K562 (cell line): Measurements from ENCODE around the gene PPM1H. TPM values are rescaled to one million over a fixed set of nuclear protein-coding genes. Genes with fewer than 3 reads are reported as not detected.

Source experiments
- ATAC-seq: fragments of 200-7000 bp; cut with Tn5 transposase; 3 replicates; pipeline ENCODE4 v1.9.1; 2020; ENCODE audit warnings: moderate library complexity
- BruUV-seq: library from RNA; stranded (reverse); fragments of 400-500 nt; replicated peaks from 2 replicates; lab custom pipeline; 2021; lab: Mats Ljungman, UMichigan
- CTCF ChIA-PET: fragments of 300-600 bp; formaldehyde crosslinking; extraction: SDS; loops from one replicate; lab custom pipeline; 2021; ENCODE audit warnings: low intra/inter-chr PET ratio; lab: Yijun Ruan, JAX
- POLR2A ChIA-PET: fragments of 300-600, 350-650 bp; sonication (Branson Sonifier 250); formaldehyde crosslinking; extraction: SDS; loops from one replicate; lab custom pipeline; 2021; ENCODE audit warnings: antibody characterized with exemption, inconsistent platforms; lab: Yijun Ruan, JAX
- DNase-seq, 4 experiments: peaks; one replicate each; pipeline versions ENCODE4 v3.0.0 to v3.0.0-alpha.2; 2011 to 2018; ENCODE audit warnings: low spot score in 3 of 4, mixed read lengths in 3 of 4; ENCODE audit errors: extremely low read depth in 1 of 4
- FAIRE-seq: peaks from 2 replicates; lab custom pipeline; 2011; peaks lifted over from hg19 to GRCh38; lab: Jason Lieb, UNC
- H2AFZ ChIP-seq: 2 replicates; pipeline ENCODE4 v1.6.0; 2011; ENCODE audit warnings: low read depth, low read length, control low read depth, inconsistent platforms
- H3K27ac ChIP-seq: fragments of 200-600 bp; 3 replicates; pipeline ENCODE4 v1.8.0; 2011; ENCODE audit warnings: low read depth, mild to moderate bottlenecking, control low read depth, inconsistent platforms, low read length, moderate library complexity, mixed read lengths; ENCODE audit errors: extremely low read depth
- H3K27me3 ChIP-seq, 2 experiments: fragments of 300-600 bp in 1 of 2; 2 replicates in 1 of 2; 3 replicates in 1 of 2; pipeline versions ENCODE4 v1.6.0 to v1.8.0; 2011; ENCODE audit warnings: inconsistent platforms in 2 of 2, low read length in 2 of 2, mild to moderate bottlenecking in 1 of 2, mixed read lengths in 1 of 2, moderate library complexity in 1 of 2; ENCODE audit not compliant: control insufficient read depth in 2 of 2, insufficient read depth in 2 of 2
- H3K36me3 ChIP-seq: fragments of 300-600 bp; 3 replicates; pipeline ENCODE4 v1.8.0; 2011; ENCODE audit warnings: mild to moderate bottlenecking, low read length, inconsistent platforms; ENCODE audit not compliant: control insufficient read depth, insufficient read depth
- H3K4me1 ChIP-seq, 2 experiments: fragments of 200-600 bp in 1 of 2; replicated peaks in 1 of 2; 2 replicates in 1 of 2; 3 replicates in 1 of 2; pipeline versions ENCODE4 v1.5.1 to v1.8.0; 2011; ENCODE audit warnings: inconsistent platforms in 2 of 2, low read length in 2 of 2, mild to moderate bottlenecking in 1 of 2, mixed read lengths in 1 of 2, moderate library complexity in 1 of 2; ENCODE audit not compliant: control insufficient read depth in 2 of 2, insufficient read depth in 2 of 2
- H3K4me2 ChIP-seq: 2 replicates; pipeline ENCODE4 v1.6.1; 2011; ENCODE audit warnings: low read length, control low read depth, inconsistent platforms, mixed read lengths; ENCODE audit not compliant: insufficient read depth
- H3K4me3 ChIP-seq: fragments of 200-600 bp; sonication (generic), shearing (Covaris generic); 2 replicates; pipeline ENCODE4 v1.5.1; 2016; ENCODE audit warnings: control low read depth, inconsistent platforms
- H3K79me2 ChIP-seq: fragments of 200-600 bp; 3 replicates; pipeline ENCODE4 v1.8.0; 2011; ENCODE audit warnings: low read length, inconsistent platforms; ENCODE audit not compliant: control insufficient read depth, insufficient read depth
- H3K9ac ChIP-seq, 2 experiments: 2 replicates each; pipeline versions ENCODE4 v1.6.0 to v1.6.1; 2011; ENCODE audit warnings: low read depth in 2 of 2, low read length in 2 of 2, control low read depth in 1 of 2, inconsistent platforms in 1 of 2, mild to moderate bottlenecking in 1 of 2, mixed read lengths in 1 of 2; ENCODE audit not compliant: insufficient read depth in 1 of 2
- H3K9me1 ChIP-seq: one replicate; pipeline ENCODE4 v1.6.0; 2011; ENCODE audit warnings: inconsistent platforms, mild to moderate bottlenecking, low read length, moderate library complexity; ENCODE audit not compliant: control insufficient read depth, insufficient read depth
- H3K9me3 ChIP-seq: replicated peaks from 2 replicates; pipeline ENCODE4 v1.5.1; 2011; ENCODE audit warnings: low read depth, low read length, inconsistent platforms; ENCODE audit not compliant: control insufficient read depth, insufficient read depth
- H4K20me1 ChIP-seq: replicated peaks from 2 replicates; pipeline ENCODE4 v1.6.1; 2011; ENCODE audit warnings: low read length, inconsistent platforms, mixed read lengths; ENCODE audit not compliant: control insufficient read depth, insufficient read depth
- ARID1B ChIP-seq: fragments of 450-650 bp; IDR thresholded peaks from 2 replicates; pipeline ENCODE4 v1.6.1; 2016; ENCODE audit warnings: antibody characterized with exemption, mild to moderate bottlenecking, inconsistent platforms
- ATF1 ChIP-seq, 2 experiments: fragments of 450-650 bp in 1 of 2; IDR thresholded peaks; 2 replicates each; pipeline ENCODE4 v1.6.1; 2016; ENCODE audit warnings: missing compliant biosample characterization in 1 of 2, missing genetic modification characterization in 1 of 2
- CBFA2T3 ChIP-seq: fragments of 450-650 bp; IDR thresholded peaks from 2 replicates; pipeline ENCODE4 v1.6.1; 2017
- CEBPG ChIP-seq, 3 experiments: fragments of 200-800 bp in 1 of 3; sonication (Bioruptor generic) in 1 of 3; sonication (generic) in 1 of 3; formaldehyde crosslinking in 1 of 3; IDR thresholded peaks in 2 of 3; conservative IDR thresholded peaks in 1 of 3; 2 replicates each; pipeline versions ENCODE4 v1.6.1 to v1.8.0; 2016 to 2022; ENCODE audit warnings: missing compliant biosample characterization in 2 of 3, missing genetic modification characterization in 2 of 3, mild to moderate bottlenecking in 1 of 3, missing genetic modification reagents in 1 of 3
- ELF1 ChIP-seq: fragments of 200-800 bp; sonication (Bioruptor generic); IDR thresholded peaks from 2 replicates; pipeline ENCODE4 v1.6.1; 2016; ENCODE audit warnings: missing genetic modification characterization, missing compliant biosample characterization
- HMBOX1 ChIP-seq: sonication (generic); IDR thresholded peaks from 2 replicates; pipeline ENCODE4 v1.6.1; 2016
- HNRNPUL1 ChIP-seq: fragments of 200-400 bp; formaldehyde crosslinking; IDR thresholded peaks from 2 replicates; pipeline ENCODE4 v1.6.1; 2017; ENCODE audit warnings: low read length
- RBM17 ChIP-seq: fragments of 200-400 bp; formaldehyde crosslinking; IDR thresholded peaks from 2 replicates; pipeline ENCODE4 v1.6.1; 2017; ENCODE audit warnings: low read depth, mild to moderate bottlenecking, low read length, borderline replicate concordance
- RBM39 ChIP-seq: fragments of 200-400 bp; formaldehyde crosslinking; optimal IDR thresholded peaks from 2 replicates; pipeline ENCODE3; 2018; ENCODE audit warnings: low read depth, low read length
- SREBF1 ChIP-seq: fragments of 150-350 bp; IDR thresholded peaks from 2 replicates; pipeline ENCODE4 v1.6.1; 2014; ENCODE audit warnings: antibody characterized with exemption, low read depth, low read length, borderline replicate concordance
- TOE1 ChIP-seq, 2 experiments: fragments of 450-650 bp in 1 of 2; sonication (generic) in 1 of 2; formaldehyde crosslinking in 1 of 2; IDR thresholded peaks; 2 replicates each; pipeline versions ENCODE4 v1.7.1 to v1.8.0; 2016 to 2022; ENCODE audit warnings: borderline replicate concordance in 2 of 2, mild to moderate bottlenecking in 2 of 2, antibody characterized with exemption in 1 of 2, inconsistent platforms in 1 of 2, low read depth in 1 of 2, missing genetic modification reagents in 1 of 2, moderate library complexity in 1 of 2
- XRCC3 ChIP-seq: fragments of 450-650 bp; IDR thresholded peaks from 2 replicates; pipeline ENCODE4 v1.6.1; 2017; ENCODE audit warnings: mild to moderate bottlenecking, moderate library complexity
- ZBTB1 ChIP-seq: sonication (generic); formaldehyde crosslinking; IDR thresholded peaks from 2 replicates; pipeline ENCODE4 v1.8.1; 2023; ENCODE audit warnings: missing genetic modification reagents, low read depth, mild to moderate bottlenecking, borderline replicate concordance
- ZNF324 ChIP-seq: fragments of 250-450 bp; sonication (Bioruptor Pico); IDR thresholded peaks from 2 replicates; pipeline ENCODE4 v1.4.0; 2020; ENCODE audit warnings: mild to moderate bottlenecking
- WGBS: fragments of 100-300 bp; shearing (Covaris generic); methylation state at CpG from one replicate; pipeline ENCODE4 v1.1.6; 2016; ENCODE audit warnings: low coverage, mixed read lengths; ENCODE audit not compliant: insufficient coverage; ENCODE audit errors: missing lambda C conversion rate; 5-methylcytosine and 5-hydroxymethylcytosine counted together
- in situ Hi-C: fragments of 300-500 bp; cut with MboI; formaldehyde crosslinking; loops from 4 replicates; pipeline ENCODE4 v1.15.0; 2018; ENCODE audit warnings: inconsistent platforms, mixed read lengths
- intact Hi-C: fragments of 100-400 bp; cut with micrococcal nuclease; formaldehyde crosslinking; loops from 2 replicates; pipeline ENCODE4 v1.14.2; 2022
- polyA plus RNA-seq, 8 experiments: library from polyadenylated mRNA; depleted of rRNA in 4 of 8; stranded (reverse) in 5 of 8; unstranded in 3 of 8; fragments of >200 nt; fragmentation: Nextera tagmentation in 2 of 8; fragmentation: Illumina TruSeq in 1 of 8; extraction: Ambion mirVana in 2 of 8; extraction: Trizol in 1 of 8; gene quantifications; 2 replicates each; pipeline versions ENCODE4 v1.2.1 to v1.2.3, GENCODE V29; 2011 to 2014; ENCODE audit warnings: inconsistent platforms in 1 of 8, missing spikeins in 1 of 8
- total RNA-seq, 7 experiments: library from RNA; depleted of rRNA in 6 of 7; stranded (reverse); fragments of >200 nt in 6 of 7; fragmentation: Illumina TruSeq in 2 of 7; extraction: Trizol in 2 of 7; gene quantifications; 2 replicates each; pipeline versions ENCODE4 v1.2.1 to v1.2.3, GENCODE V29; 2011 to 2021; ENCODE audit warnings: low replicate concordance in 1 of 7
- TF ChIP-seq, protein P1 (sequence below): fragments of 250-450 bp; sonication (Bioruptor Pico); IDR thresholded peaks from 2 replicates; pipeline ENCODE4 v1.4.0; 2020; ENCODE audit warnings: mild to moderate bottlenecking, moderate library complexity

Gene PPM1H
- total and polyA plus RNA-seq, 9 of the 15 experiments (the other 6 are each of a cell fraction or from before 2014, with no cell fraction given): 5.3 to 29.3 (median 11.3) TPM

DNA sequence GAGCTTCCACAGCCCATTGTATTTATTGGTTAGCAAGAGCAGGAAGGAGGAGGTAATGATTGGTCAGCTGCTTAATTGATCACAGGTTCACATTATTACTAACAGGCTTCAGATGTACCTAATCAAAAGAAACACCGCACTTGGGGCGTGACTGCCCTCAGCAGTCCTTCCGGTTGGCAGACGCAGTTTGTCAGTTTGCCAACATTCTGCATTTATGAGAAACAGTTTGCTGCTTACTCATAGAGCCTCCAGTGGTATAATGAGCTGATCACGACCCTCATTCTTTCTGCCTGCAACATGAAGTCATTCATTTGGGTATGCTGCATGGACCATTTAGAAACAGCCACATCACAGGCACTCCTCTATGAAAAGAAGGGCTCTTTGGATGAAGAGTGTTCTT, 42.5 kb upstream of the PPM1H start (continued):
- TF ChIP-seq ZNF324 (CRISPR knock-in tag) (no peak), RBM39 (no peak), XRCC3 (no peak), ATF1 (CRISPR knock-in tag; IDR thresholded peaks at IDR 0.05) (no peak), ATF1 (tag; IDR thresholded peaks at IDR 0.05) (peak; percentile 29; the same call in 1 of the 2 replicates), TOE1 (IDR thresholded peaks at IDR 0.05; ENCODE audit: borderline replicate concordance) (no peak), TOE1 (CRISPR knock-in tag; IDR thresholded peaks at IDR 0.05; ENCODE audit: borderline replicate concordance, low read depth) (no peak), ELF1 (tag) (no peak), SREBF1 (no peak)
- TF ChIP-seq, all 486 proteins: peak for 3

DNA sequence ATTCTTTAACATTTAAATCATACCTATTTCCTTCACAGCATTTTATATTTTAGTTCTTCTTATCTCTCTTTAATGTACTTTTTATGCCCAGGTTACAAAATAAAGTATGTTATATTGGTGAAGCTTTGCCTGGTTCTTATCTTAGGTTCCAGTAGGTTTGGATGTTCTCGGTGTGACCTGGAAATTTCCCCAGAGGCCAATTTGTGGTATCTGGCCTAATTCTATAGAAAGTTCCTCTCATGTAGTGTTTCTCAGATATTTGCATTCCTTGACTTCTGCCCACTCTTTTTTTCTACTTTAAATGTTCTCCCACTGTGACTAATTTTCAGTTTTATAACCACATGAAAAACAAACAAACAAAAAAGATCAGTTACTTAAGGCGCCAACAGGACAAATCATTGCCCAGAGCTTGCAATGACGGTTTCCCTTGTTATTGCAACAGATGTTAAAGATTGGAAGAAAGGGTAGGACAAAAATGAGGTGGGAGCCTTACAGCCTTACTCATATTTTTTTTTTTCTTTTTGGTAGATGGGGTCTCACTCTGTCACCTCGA, 41.2 kb upstream of the PPM1H start:
- H2AFZ ChIP-seq: peak overlapping the region; percentile 91
- FAIRE-seq (no peak), DNase-seq (peak in 1 of 4 experiments; percentile 34), ATAC-seq (no peak)
- no peaks in the 10 kb centered on the region for H3K36me3 ChIP-seq
- H3K9ac ChIP-seq: no peak overlapping the region
- POLR2A ChIA-PET: interaction anchor here (0.6 kb wide), 2 partner anchors 45 to 796 kb away, joined by 3 read pairs; no protein-coding TSS in a partner anchor
- H3K27ac ChIP-seq: peak overlapping the region; percentile 75; the same call in 1 of the 3 replicates
- no peak overlapping the region for H3K4me3 ChIP-seq
- H3K79me2 ChIP-seq: no peaks in the 10 kb centered on the region
- no peaks in the 10 kb centered on the region for H3K9me1 ChIP-seq
- BruUV-seq: no TSS peak
- no peaks in the 10 kb centered on the region for H3K27me3 ChIP-seq
- in situ Hi-C loops (no loop called here), intact Hi-C loops (loop anchor here (2.0 kb wide), 1 partner anchor 41 kb away; the partner anchor contains the start of gene PPM1H)
- H3K4me2 ChIP-seq: no peak overlapping the region
- no peaks in the 10 kb centered on the region for H4K20me1 ChIP-seq
- 16% methylated on average over 4 of the region's 4 CpGs for WGBS
- H3K9me3 ChIP-seq: no peaks in the 10 kb centered on the region
- no peak for TF ChIP-seq RBM17
- TF ChIP-seq, protein P1, sequence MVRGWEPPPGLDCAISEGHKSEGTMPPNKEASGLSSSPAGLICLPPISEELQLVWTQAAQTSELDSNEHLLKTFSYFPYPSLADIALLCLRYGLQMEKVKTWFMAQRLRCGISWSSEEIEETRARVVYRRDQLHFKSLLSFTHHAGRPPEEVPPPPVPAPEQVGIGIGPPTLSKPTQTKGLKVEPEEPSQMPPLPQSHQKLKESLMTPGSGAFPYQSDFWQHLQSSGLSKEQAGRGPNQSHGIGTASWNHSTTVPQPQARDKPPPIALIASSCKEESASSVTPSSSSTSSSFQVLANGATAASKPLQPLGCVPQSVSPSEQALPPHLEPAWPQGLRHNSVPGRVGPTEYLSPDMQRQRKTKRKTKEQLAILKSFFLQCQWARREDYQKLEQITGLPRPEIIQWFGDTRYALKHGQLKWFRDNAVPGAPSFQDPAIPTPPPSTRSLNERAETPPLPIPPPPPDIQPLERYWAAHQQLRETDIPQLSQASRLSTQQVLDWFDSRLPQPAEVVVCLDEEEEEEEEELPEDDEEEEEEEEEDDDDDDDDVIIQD (CRISPR knock-in tag): no peak
- peak; percentile 20; the same call in 1 of the 2 replicates for TF ChIP-seq CBFA2T3
- TF ChIP-seq CEBPG (CRISPR knock-in tag; IDR thresholded peaks at IDR 0.05): no peak
- 0 out of 4 replicates have a peak, but pooled peaks of 1 of the 2 experiments have one; percentile 17 for TF ChIP-seq CEBPG (tag; conservative IDR thresholded peaks at IDR 0.05 in 1 of 2, IDR thresholded peaks at IDR 0.05 in 1 of 2)
- no peak for TF ChIP-seq HMBOX1
- TF ChIP-seq ZBTB1: no peak
- no peak for TF ChIP-seq HNRNPUL1
- 0 out of 2 replicates have a peak, but pooled peaks have one; percentile 12 for TF ChIP-seq ARID1B
- peaks cover 6 to 22% of the 10 kb centered on the region in 2 experiments; a peak in 3 of 5 replicates for H3K4me1 ChIP-seq
- CTCF ChIA-PET: no interaction called here
